Glomerular visceral epithelial cell (primary cell): ENCODE data around the gene LONRF3.

Experiments used
- DNase-seq: peaks from one replicate; pipeline ENCODE4 v3.0.0-alpha.2; 2016; ENCODE audit errors: extremely low spot score

Gene LONRF3

DNA sequence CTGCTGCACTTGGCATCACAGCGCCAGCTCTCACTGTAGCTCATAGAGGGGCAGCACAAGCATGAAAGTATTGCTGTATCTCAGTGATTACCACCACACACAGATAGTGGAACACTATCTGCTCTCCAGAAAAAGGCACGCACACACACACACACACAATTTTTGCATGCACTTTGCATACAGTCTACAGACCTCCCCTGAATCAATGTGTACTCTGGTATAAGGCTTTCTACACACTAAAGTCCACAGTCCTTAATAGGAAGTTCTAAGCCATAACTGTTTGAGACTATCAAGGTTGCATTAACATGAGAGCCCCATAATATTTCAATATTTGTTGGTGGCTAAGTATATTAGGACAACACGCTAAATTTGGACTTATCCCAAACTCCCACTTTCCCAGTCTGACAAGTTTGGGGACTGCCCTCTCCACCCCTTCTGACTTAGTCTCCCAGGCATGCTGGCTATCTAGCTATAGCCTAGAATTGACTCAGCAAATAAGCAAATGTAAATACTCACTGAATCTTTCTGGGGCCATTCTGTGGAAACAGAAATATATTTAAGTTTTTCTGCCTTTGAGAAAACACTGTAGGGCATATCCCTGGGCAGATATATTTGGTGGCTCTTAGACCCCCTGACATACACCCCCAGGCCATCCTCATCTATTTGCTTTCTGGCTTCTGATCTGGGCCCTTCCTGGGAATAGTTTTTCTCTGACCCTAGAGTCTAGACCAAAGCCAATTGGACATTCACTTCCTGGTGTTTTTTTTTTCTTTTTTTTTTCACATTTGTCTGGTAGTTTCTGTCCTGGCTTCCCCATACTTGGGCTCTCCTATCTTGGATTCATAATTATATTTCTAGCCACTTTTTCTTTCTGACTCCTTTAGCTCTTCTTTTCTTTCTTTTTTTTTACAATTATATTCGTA lies 62.0 kb downstream of the LONRF3 start:
- DNase-seq: no peak

- no peak for DNase-seq
These were observed 66.0 kb downstream of the LONRF3 start for GRCh38 chrX:119040432-119040831.

GRCh38 chrX:119041175-119041574 lies 66.8 kb downstream of the LONRF3 start:
- DNase-seq: peak; percentile 30

DNA sequence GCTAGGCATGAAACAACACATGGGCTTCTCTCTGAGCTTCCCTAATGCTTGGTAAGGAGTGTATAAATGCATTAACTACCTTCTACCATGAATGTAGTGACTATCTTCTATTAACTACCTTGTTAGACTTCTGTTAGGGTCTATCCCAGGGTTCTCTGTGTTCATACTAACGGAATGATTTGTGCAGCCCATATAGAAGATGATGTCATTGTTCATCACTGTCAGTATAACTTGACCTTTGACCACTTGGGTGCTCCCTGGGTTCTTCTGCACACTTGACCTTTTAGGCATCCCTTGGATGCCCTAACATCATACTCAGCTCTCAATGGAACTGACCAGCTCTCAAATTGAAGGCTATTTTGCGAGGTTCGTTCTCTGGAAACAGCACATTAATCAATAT lies 67.6 kb downstream of the LONRF3 start:
- DNase-seq: no peak

GRCh38 chrX:119042996-119043395 lies 68.6 kb downstream of the LONRF3 start:
- no peak for DNase-seq

- no peak for DNase-seq
These were observed 71.5 kb downstream of the LONRF3 start for GRCh38 chrX:119045884-119046283.

DNA sequence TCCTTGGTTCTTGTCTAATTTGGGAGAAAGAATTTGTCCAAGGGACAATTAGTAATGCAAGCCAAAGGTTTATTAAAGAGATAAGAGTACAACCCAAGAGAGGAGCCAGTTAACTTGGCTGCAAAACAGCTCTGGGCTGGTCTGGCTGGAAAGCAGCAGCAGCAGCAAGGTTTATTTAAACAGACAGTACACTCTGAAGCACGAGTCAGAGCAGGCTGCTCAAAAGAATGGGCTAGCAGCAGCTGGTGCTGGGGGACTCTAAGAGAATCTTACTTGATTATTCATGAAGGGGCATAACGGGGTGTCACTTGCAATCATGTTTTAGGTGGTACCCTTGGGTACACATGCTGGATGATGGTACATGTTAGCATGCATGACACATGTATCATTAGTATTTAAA lies 81.3 kb downstream of the LONRF3 start:
- no peak for DNase-seq

DNA sequence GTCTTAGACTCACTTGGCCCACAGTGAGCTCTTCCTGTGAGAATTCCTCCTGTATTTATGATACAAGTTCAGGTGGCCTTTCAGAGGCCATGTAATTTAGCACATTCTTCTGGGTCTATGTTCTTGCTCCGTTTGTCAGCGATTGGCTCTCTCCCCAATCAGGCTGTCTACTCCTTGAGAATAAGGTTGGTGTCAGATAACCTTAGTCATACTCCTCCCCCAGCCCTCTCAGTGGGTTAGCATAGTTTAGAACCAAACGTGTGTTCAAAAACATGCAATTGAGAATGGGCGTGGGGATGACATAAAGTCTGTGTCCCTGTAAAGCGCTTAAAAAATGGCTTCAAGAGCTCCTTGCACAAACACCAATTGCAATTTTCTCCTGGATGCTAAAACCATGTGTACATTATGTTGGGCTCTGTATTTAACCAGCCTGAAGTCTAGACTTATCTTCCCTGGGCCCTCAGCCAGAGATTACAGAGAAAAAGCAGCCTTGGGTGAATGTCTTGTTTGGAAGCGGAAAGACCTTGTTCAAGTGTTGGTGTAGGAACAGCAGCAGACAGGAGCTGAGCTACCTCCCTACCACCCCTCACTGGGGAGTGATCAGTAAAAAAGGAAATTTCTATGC lies 88.4 kb downstream of the LONRF3 start:
- DNase-seq: no peak

- DNase-seq: no peak
These were observed 89.0 kb downstream of the LONRF3 start for GRCh38 chrX:119063428-119063827.

DNA sequence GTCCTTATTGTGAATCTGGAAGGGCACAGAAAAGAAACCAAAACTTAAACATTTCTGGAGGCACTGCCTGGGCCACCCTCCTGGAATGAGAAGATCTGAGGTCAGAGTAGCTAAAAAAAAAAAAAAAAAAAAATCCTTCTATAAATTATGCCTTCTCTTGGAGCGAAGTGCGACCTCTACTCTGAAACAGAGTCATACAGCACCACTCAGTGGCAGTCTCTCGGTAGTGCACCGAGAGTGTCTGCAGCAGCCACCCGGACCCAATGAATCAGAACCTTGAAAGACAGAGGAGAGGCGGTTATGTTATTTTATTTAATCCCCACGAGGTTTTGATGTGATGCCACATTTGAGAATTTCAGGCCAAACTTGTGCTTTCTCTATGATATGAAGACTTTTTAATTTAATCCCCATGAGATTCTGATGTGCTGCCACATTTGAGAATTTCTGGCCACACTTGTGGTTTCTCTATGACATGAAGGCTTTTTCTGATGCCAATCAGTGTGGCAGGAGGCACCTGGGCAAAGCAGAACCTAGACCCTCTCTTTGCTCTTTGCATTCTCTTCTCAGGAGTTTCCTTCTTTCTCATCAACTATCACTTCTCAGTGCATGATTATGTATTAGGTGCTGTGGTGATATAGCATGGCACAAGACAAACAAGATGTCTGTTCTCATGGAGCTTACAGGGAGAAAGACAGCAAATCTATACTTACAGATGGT lies 92.8 kb downstream of the LONRF3 start:
- DNase-seq: peak; percentile 30
